OCI-LY7 (cell line): ENCODE results near the gene SLC8B1. TPM values are rescaled to one million over a fixed set of nuclear protein-coding genes. Genes with fewer than 3 reads are reported as not detected.

ENCODE experiments used
- BruUV-seq: library from RNA; stranded (reverse); fragments of 400-500 nt; replicated peaks from 2 replicates; lab custom pipeline; 2021; lab: Mats Ljungman, UMichigan
- CTCF ChIA-PET: fragments of 300-600 bp; sonication (Branson Sonifier 250); formaldehyde crosslinking; loops from one replicate; lab custom pipeline; 2022; ENCODE audit warnings: antibody characterized with exemption; ENCODE audit not compliant: unreplicated experiment; lab: Charles Lee
- POLR2A ChIA-PET: fragments of 300-600 bp; sonication (Branson Sonifier 250); formaldehyde crosslinking; loops from one replicate; lab custom pipeline; 2022; ENCODE audit warnings: antibody characterized with exemption; lab: Charles Lee
- DNase-seq: peaks from one replicate; pipeline ENCODE4 v3.0.0-alpha.2; 2015; ENCODE audit warnings: low spot score
- H2AFZ ChIP-seq: fragments of 200-600 bp; sonication (generic), shearing (Covaris generic); 2 replicates; pipeline ENCODE4 v1.6.1; 2014; ENCODE audit warnings: mild to moderate bottlenecking, antibody characterized with exemption, low read length, moderate library complexity
- H3K27ac ChIP-seq: fragments of 200-600 bp; sonication (generic); 2 replicates; pipeline ENCODE4 v1.5.1; 2014; ENCODE audit warnings: mixed run types, low read depth, mild to moderate bottlenecking, moderate library complexity, low read length, inconsistent platforms; ENCODE audit not compliant: poor library complexity, severe bottlenecking
- H3K36me3 ChIP-seq: fragments of 200-600 bp; sonication (generic); 2 replicates; pipeline ENCODE4 v1.6.1; 2014; ENCODE audit warnings: mild to moderate bottlenecking, antibody characterized with exemption, low read length, moderate library complexity, mixed read lengths; ENCODE audit not compliant: insufficient read depth
- H3K4me1 ChIP-seq: fragments of 200-600 bp; sonication (generic); 2 replicates; pipeline ENCODE4 v1.5.1; 2014; ENCODE audit warnings: mild to moderate bottlenecking, low read length; ENCODE audit not compliant: insufficient read depth, poor library complexity, severe bottlenecking
- H3K4me2 ChIP-seq: fragments of 200-600 bp; sonication (generic); 2 replicates; pipeline ENCODE4 v1.6.1; 2014; ENCODE audit warnings: mild to moderate bottlenecking, low read length
- H3K4me3 ChIP-seq: fragments of 200-600 bp; sonication (generic); 2 replicates; pipeline ENCODE4 v1.5.1; 2014; ENCODE audit warnings: mild to moderate bottlenecking, low read depth, low read length; ENCODE audit not compliant: poor library complexity, severe bottlenecking
- H3K79me2 ChIP-seq: fragments of 200-600 bp; sonication (generic); 2 replicates; pipeline ENCODE4 v1.6.1; 2016; ENCODE audit warnings: low read depth, mild to moderate bottlenecking, low read length, moderate library complexity, mixed read lengths; ENCODE audit not compliant: insufficient read depth
- H3K9me2 ChIP-seq: fragments of 200-600 bp; sonication (generic); 2 replicates; pipeline ENCODE4 v1.6.1; 2016; ENCODE audit warnings: mild to moderate bottlenecking, low read length, mixed read lengths; ENCODE audit not compliant: insufficient read depth
- H3K9me3 ChIP-seq: fragments of 200-600 bp; sonication (generic); 2 replicates; pipeline ENCODE4 v1.6.1; 2014; ENCODE audit warnings: mild to moderate bottlenecking, mixed run types, low read length, mixed read lengths
- H4K20me1 ChIP-seq: fragments of 200-600 bp; sonication (generic); 2 replicates; pipeline ENCODE4 v1.6.1; 2014; ENCODE audit warnings: mild to moderate bottlenecking, antibody characterized with exemption, low read length, moderate library complexity, mixed read lengths; ENCODE audit not compliant: insufficient read depth
- EZH2phosphoT487 ChIP-seq: fragments of 200-600 bp; sonication (generic); IDR thresholded peaks from 2 replicates; pipeline ENCODE4 v1.6.1; 2018; ENCODE audit warnings: low read depth, borderline replicate concordance, mild to moderate bottlenecking, mixed run types, antibody characterized with exemption, low read length, moderate library complexity, mixed read lengths
- intact Hi-C: fragments of 100-400 bp; cut with micrococcal nuclease; formaldehyde crosslinking; loops from one replicate; pipeline ENCODE4 v1.10.0; 2022; ENCODE audit not compliant: unreplicated experiment
- total RNA-seq, 2 experiments: library from RNA; depleted of rRNA in 1 of 2; stranded (reverse); fragments of >200 nt in 1 of 2; shearing (Covaris generic) in 1 of 2; gene quantifications; 2 replicates each; pipeline ENCODE4 v1.2.3, GENCODE V29; 2014 to 2022
- TF ChIP-seq, protein P1 (sequence below): fragments of 200-600 bp; sonication (generic); conservative IDR thresholded peaks from 2 replicates; pipeline ENCODE4 v1.5.1; 2014; ENCODE audit warnings: mild to moderate bottlenecking, antibody characterized with exemption, low read length, moderate library complexity, mixed read lengths

SLC8B1 gene
- total RNA-seq, 2 experiments from 2014 or later: 47.1 to 57.2 TPM

DNA sequence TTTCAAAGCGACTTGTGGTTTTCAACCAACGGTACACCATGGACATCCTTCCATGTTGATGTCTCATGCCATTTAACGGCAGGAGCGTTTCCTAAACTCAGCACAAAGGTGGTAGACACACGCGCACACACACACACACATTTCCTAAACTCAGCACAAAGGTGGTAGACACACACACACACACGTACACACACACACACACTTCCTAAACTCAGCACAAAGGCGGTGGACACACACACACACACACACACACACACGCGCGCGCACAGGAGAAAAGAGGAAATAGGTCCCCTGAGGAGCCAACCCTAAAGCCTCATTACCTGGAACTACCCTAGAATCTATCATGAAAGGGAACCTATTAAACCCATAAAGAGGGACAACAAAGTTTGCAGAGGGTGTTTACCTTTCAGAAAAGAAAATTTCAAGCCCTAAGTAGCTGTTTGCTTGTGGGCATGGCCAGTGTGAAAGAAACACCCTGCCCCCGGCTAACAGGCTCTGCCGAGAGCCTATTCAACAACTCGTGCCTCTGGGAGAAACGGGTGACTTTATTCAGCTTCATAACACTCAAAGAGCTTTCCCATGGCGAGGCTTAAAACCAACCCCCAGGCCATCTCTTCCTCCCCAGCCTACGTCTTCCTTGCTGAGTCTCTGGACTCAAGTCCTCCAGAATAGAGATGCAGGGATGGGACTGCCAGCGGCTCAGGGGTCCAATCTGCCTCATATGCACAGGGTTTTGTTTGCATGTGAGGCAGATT lies 31.8 kb downstream of the SLC8B1 start:
- Histone ChIP-seq H2AFZ (no peak overlapping the region), H3K9me3 (no peaks in the 10 kb centered on the region), H3K4me2 (no peak overlapping the region), H4K20me1 (no peaks in the 10 kb centered on the region), H3K27ac (no peak overlapping the region), H3K4me3 (no peak overlapping the region), H3K9me2 (no peaks in the 10 kb centered on the region), H3K36me3 (peaks cover 90% of the 10 kb centered on the region), H3K79me2 (no peaks in the 10 kb centered on the region), H3K4me1 (no peaks in the 10 kb centered on the region)
- TF ChIP-seq, protein P1, sequence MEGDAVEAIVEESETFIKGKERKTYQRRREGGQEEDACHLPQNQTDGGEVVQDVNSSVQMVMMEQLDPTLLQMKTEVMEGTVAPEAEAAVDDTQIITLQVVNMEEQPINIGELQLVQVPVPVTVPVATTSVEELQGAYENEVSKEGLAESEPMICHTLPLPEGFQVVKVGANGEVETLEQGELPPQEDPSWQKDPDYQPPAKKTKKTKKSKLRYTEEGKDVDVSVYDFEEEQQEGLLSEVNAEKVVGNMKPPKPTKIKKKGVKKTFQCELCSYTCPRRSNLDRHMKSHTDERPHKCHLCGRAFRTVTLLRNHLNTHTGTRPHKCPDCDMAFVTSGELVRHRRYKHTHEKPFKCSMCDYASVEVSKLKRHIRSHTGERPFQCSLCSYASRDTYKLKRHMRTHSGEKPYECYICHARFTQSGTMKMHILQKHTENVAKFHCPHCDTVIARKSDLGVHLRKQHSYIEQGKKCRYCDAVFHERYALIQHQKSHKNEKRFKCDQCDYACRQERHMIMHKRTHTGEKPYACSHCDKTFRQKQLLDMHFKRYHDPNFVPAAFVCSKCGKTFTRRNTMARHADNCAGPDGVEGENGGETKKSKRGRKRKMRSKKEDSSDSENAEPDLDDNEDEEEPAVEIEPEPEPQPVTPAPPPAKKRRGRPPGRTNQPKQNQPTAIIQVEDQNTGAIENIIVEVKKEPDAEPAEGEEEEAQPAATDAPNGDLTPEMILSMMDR: no peak
- no peak for TF ChIP-seq EZH2phosphoT487
- DNase-seq: peak; percentile 34
- CTCF ChIA-PET: no interaction called here
- intact Hi-C loops: no loop called here
- POLR2A ChIA-PET: interaction anchor here (0.6 kb wide), 1 partner anchor 124 kb away, joined by 3 read pairs; no protein-coding TSS in a partner anchor
- no TSS peak for BruUV-seq

DNA sequence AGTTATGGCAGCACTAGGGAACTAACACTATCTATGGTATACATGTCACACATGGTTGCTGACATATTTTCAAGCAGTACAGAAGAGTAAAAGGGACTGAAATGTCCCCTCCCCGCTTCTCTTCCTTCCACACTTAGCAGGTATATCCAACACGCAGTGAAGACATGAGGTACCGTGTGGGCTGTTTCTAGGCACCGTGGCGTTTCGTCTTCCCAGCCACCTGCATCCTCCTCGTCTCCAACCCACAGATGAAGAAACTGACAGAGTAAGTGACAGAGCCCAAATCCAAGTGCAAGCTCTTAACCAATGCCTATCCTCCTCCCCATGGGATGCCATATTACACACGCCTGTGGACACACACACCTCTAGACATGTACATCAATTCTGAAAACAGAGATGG lies 32.4 kb downstream of the SLC8B1 start:
- TSS peak; percentile 32 for BruUV-seq
- Histone ChIP-seq H3K9me3 (no peaks in the 10 kb centered on the region), H3K4me2 (no peak overlapping the region), H3K27ac (no peak overlapping the region), H3K4me3 (no peak overlapping the region), H3K4me1 (no peaks in the 10 kb centered on the region), H4K20me1 (no peaks in the 10 kb centered on the region), H3K79me2 (no peaks in the 10 kb centered on the region), H3K9me2 (no peaks in the 10 kb centered on the region), H3K36me3 (peaks cover 92% of the 10 kb centered on the region), H2AFZ (no peak overlapping the region)
- POLR2A ChIA-PET: no interaction called here
- CTCF ChIA-PET: interaction anchor here (0.6 kb wide), 1 partner anchor 1373 kb away, joined by 4 read pairs; no protein-coding TSS in a partner anchor
- intact Hi-C loops: no loop called here
- TF ChIP-seq, protein P1: no peak
- DNase-seq: no peak

DNA sequence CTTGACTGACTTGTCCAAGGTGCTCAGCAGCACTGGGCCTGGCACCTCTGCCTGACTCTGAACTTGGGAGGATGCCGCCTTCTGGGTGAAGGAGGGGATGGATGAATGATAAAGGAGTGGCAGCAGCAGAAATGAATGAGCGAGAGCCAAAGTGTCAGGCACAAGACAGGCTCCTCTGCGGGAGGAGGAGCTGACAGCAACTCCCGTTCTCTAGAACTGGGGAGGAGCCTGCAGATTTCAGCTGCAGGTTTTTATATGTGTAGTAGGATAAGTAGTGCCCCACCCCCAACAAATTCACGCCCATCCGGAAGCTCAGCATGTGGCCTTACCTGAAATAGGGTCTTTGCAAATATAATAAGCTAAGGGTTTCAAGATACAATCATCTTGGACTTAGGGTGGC lies 33.1 kb downstream of the SLC8B1 start:
- Histone ChIP-seq H3K9me2 (no peaks in the 10 kb centered on the region), H3K9me3 (no peaks in the 10 kb centered on the region), H3K36me3 (peaks cover 93% of the 10 kb centered on the region), H2AFZ (no peak overlapping the region), H3K4me2 (no peak overlapping the region), H3K27ac (no peak overlapping the region), H4K20me1 (no peaks in the 10 kb centered on the region), H3K79me2 (no peaks in the 10 kb centered on the region), H3K4me3 (no peak overlapping the region), H3K4me1 (no peaks in the 10 kb centered on the region)
- no TSS peak for BruUV-seq
- intact Hi-C loops: no loop called here
- POLR2A ChIA-PET: no interaction called here
- no peak for DNase-seq
- CTCF ChIA-PET: no interaction called here
- TF ChIP-seq, protein P1: no peak
- no peak for TF ChIP-seq EZH2phosphoT487
